Islet precursor cell (in vitro differentiated cells): ENCODE data around the gene ILRUN.
"Not testable (repeated sequence)": the region's sequence is repeated elsewhere in the genome, so short reads cannot be mapped to it uniquely, and the experiment has no call there.

ENCODE experiments used
- DNase-seq: peaks from one replicate; pipeline ENCODE4 v3.0.0-alpha.2; 2018

ILRUN gene

GRCh38 chr6:34663371-34663770 is 33.2 kb downstream of the ILRUN start:
- no peak for DNase-seq

GRCh38 chr6:34661357-34661756 is 35.2 kb downstream of the ILRUN start:
- DNase-seq: no peak

- no peak for DNase-seq
Measured at GRCh38 chr6:34658605-34659265, 37.8 kb downstream of the ILRUN start.

GRCh38 chr6:34657979-34658480 is 38.5 kb downstream of the ILRUN start:
- not testable (repeated sequence) for DNase-seq

GRCh38 chr6:34657307-34657978 is 39.1 kb downstream of the ILRUN start:
- no peak for DNase-seq

GRCh38 chr6:34657037-34657306 is 39.6 kb downstream of the ILRUN start:
- DNase-seq: no peak

GRCh38 chr6:34656378-34657036 is 40.1 kb downstream of the ILRUN start:
- DNase-seq: no peak

GRCh38 chr6:34655876-34656377 is 40.6 kb downstream of the ILRUN start:
- not testable (repeated sequence) for DNase-seq

GRCh38 chr6:34654061-34654710 is 42.4 kb downstream of the ILRUN start:
- DNase-seq: no peak

- no peak for DNase-seq
Measured at GRCh38 chr6:34652263-34652662, 44.3 kb downstream of the ILRUN start.

GRCh38 chr6:34650823-34651222 is 45.7 kb downstream of the ILRUN start:
- DNase-seq: no peak

- not testable (repeated sequence) for DNase-seq
Measured at GRCh38 chr6:34650232-34650631, 46.3 kb downstream of the ILRUN start.

GRCh38 chr6:34648806-34649205 is 47.8 kb downstream of the ILRUN start:
- DNase-seq: no peak
